Natural killer cell (primary cell): Measurements from ENCODE around the gene MAPK9. TPM values are rescaled to one million over a fixed set of nuclear protein-coding genes. Genes with fewer than 3 reads are reported as not detected.

ENCODE experiments used
- ATAC-seq, 3 donors: fragments of 150-1000 bp in 2 of 3; fragments of 200-7000 bp in 1 of 3; cut with Tn5 transposase; 1 replicate in 1 of 3; 2 replicates in 2 of 3; pipeline ENCODE4 v1.10.0; 2021; ENCODE audit warnings: mild to moderate bottlenecking in 2 of 3, moderate library complexity in 2 of 3
- DNase-seq, 2 donors: peaks; one replicate each; pipeline versions ENCODE4 v3.0.0 to v3.0.0-alpha.2; 2013 to 2021; ENCODE audit warnings: mixed read lengths in 1 of 2
- H3K27ac ChIP-seq: one replicate; pipeline ENCODE4 v1.5.1; 2013; ENCODE audit warnings: mild to moderate bottlenecking, low read length
- H3K27me3 ChIP-seq: one replicate; pipeline ENCODE4 v1.6.1; 2013; ENCODE audit warnings: low read length; ENCODE audit not compliant: control insufficient read depth, insufficient read depth
- H3K36me3 ChIP-seq: one replicate; pipeline ENCODE4 v1.6.1; 2013; ENCODE audit warnings: low read length; ENCODE audit not compliant: control insufficient read depth, insufficient read depth
- H3K4me1 ChIP-seq: one replicate; pipeline ENCODE4 v1.6.1; 2013; ENCODE audit warnings: low read length; ENCODE audit not compliant: control insufficient read depth, insufficient read depth
- H3K4me3 ChIP-seq: one replicate; pipeline ENCODE4 v1.5.1; 2013; ENCODE audit warnings: low read length
- H3K9me3 ChIP-seq: one replicate; pipeline ENCODE4 v1.6.1; 2013; ENCODE audit warnings: low read length; ENCODE audit not compliant: control insufficient read depth, insufficient read depth
- H3K27ac Mint-ChIP-seq, 2 donors: one replicate each; pipeline ENCODE4 v1.8.0; 2022; ENCODE audit warnings: mild to moderate bottlenecking in 2 of 2, mixed read lengths in 2 of 2, moderate library complexity in 1 of 2
- H3K27me3 Mint-ChIP-seq, 2 donors: one replicate each; pipeline ENCODE4 v1.8.0; 2022; ENCODE audit warnings: low read depth in 2 of 2, mixed read lengths in 2 of 2
- H3K36me3 Mint-ChIP-seq: one replicate; pipeline ENCODE4 v1.8.0; 2022; ENCODE audit warnings: mixed read lengths
- H3K4me1 Mint-ChIP-seq, 2 donors: one replicate each; pipeline ENCODE4 v1.8.0; 2022; ENCODE audit warnings: mixed read lengths in 2 of 2
- H3K4me3 Mint-ChIP-seq: one replicate; pipeline ENCODE4 v1.8.0; 2022; ENCODE audit warnings: mild to moderate bottlenecking, moderate library complexity, mixed read lengths
- H3K9me3 Mint-ChIP-seq, 2 donors: one replicate each; pipeline ENCODE4 v1.8.0; 2022; ENCODE audit warnings: mixed read lengths in 2 of 2
- WGBS: methylation state at CpG from one replicate; pipeline ENCODE4 v1.1.7; 2013; ENCODE audit warnings: missing lambda C conversion rate; ENCODE audit not compliant: insufficient coverage; 5-methylcytosine and 5-hydroxymethylcytosine counted together
- intact Hi-C: fragments of 100-400 bp; cut with micrococcal nuclease; formaldehyde crosslinking; loops from one replicate; pipeline ENCODE4 v1.14.2; 2022
- total RNA-seq, 4 donors: library from RNA; stranded (reverse); fragments of 120-200 nt in 1 of 4; gene quantifications; one replicate each; pipeline versions ENCODE4 v1.2.3 to v1.2.4, GENCODE V29; 2013 to 2022
- TF ChIP-seq, protein P1 (sequence below): fragments of 200-600 bp; IDR thresholded peaks from one replicate; pipeline ENCODE4 v1.8.0; 2022; ENCODE audit warnings: antibody characterized with exemption

The MAPK9 gene
- total RNA-seq, 3 donors from 2014 or later (not counting 1 experiment from before 2014, with no cell fraction given) = 34.1 to 48.5 (median 40.4) TPM

DNA sequence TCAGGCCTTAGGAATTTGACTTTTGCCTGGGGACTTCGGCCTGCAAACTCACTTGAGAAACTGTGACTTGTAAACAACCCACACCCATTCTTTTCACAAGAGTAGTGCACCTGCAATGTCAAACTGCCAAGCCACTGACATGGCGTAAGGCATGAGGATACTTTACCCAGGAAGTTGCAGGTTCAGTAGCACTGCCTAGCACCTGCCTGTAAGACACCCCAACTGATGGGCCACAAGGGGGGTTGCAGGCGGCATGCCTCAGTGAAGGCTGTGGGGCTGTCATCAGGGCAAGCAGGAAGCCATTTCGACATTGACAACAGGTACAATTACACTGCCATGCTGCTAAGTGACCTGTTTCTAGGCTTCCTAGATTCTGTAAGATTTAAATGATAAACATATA, 41.6 kb downstream of the MAPK9 start:
- H3K4me3 ChIP-seq = no peak overlapping the region

DNA sequence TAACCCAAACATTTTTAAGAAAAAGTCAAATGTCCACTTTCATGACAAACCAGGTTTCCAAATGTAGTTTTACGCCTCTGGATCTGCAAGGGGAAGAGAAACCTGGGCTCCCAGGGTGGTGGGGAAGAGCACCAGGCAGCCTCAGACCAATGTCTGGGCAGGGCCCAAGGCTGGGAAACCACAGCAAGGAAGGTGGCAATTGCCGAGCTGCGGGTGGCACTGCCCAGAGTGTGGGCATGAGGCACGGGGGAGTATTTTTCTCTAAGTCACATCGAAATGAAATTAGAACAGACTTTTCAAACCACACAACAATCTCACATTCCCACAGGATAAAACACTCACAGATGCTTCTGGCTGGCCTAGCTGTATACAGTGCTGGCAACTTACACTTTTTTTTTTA, 50.3 kb downstream of the MAPK9 start:
- no peak for DNase-seq

More for the DNA sequence above, 41.6 kb downstream of the MAPK9 start:
- WGBS = 100% methylated on average over 4 of the region's 4 CpGs
- Histone ChIP-seq H3K36me3 (peaks cover 28% of the 10 kb centered on the region), H3K9me3 (peaks cover 66% of the 10 kb centered on the region), H3K27me3 (no peaks in the 10 kb centered on the region), H3K4me1 (no peaks in the 10 kb centered on the region), H3K27ac (no peak overlapping the region)
- H3K36me3 Mint-ChIP-seq = peaks cover 39% of the 10 kb centered on the region
- peaks cover 0 to 5% of the 10 kb centered on the region in 2 donors for H3K4me1 Mint-ChIP-seq
- no peaks in the 10 kb centered on the region for H3K27me3 Mint-ChIP-seq
- peaks cover 6 to 11% of the 10 kb centered on the region in 2 donors for H3K9me3 Mint-ChIP-seq
- no peak overlapping the region for H3K27ac Mint-ChIP-seq
- H3K4me3 Mint-ChIP-seq = no peak overlapping the region
- ATAC-seq = no peak
- TF ChIP-seq, protein P1, sequence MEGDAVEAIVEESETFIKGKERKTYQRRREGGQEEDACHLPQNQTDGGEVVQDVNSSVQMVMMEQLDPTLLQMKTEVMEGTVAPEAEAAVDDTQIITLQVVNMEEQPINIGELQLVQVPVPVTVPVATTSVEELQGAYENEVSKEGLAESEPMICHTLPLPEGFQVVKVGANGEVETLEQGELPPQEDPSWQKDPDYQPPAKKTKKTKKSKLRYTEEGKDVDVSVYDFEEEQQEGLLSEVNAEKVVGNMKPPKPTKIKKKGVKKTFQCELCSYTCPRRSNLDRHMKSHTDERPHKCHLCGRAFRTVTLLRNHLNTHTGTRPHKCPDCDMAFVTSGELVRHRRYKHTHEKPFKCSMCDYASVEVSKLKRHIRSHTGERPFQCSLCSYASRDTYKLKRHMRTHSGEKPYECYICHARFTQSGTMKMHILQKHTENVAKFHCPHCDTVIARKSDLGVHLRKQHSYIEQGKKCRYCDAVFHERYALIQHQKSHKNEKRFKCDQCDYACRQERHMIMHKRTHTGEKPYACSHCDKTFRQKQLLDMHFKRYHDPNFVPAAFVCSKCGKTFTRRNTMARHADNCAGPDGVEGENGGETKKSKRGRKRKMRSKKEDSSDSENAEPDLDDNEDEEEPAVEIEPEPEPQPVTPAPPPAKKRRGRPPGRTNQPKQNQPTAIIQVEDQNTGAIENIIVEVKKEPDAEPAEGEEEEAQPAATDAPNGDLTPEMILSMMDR = no peak
- intact Hi-C loops = no loop called here
- no peak for DNase-seq

DNA sequence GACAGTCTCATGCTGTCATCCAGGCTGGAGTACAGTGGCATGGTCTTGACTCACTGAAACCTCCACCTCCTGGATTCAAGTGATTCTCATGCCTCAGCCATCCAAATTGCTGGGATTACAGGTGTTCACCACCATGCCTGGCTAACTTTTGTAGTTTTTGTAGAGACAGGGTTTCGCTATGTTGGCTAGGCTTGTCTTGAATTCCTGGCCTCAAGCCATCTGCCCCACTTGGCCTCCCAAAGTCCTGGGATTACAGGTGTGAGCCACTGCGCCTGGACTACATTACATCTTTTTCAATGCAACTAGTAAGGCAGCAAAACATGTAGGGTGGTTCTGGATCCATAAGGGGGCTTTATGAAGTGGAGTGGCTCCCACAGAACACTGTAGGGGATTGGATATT, 53.3 kb downstream of the MAPK9 start:
- H3K4me3 ChIP-seq = no peak overlapping the region
- Mint-ChIP-seq H3K36me3 (peaks cover 18% of the 10 kb centered on the region), H3K9me3 (no peaks in the 10 kb centered on the region), H3K4me3 (no peak overlapping the region), H3K27me3 (no peaks in the 10 kb centered on the region), H3K27ac (no peak overlapping the region), H3K4me1 (no peaks in the 10 kb centered on the region)
- no peaks in the 10 kb centered on the region for H3K9me3 ChIP-seq
- H3K4me1 ChIP-seq = no peaks in the 10 kb centered on the region
- H3K36me3 ChIP-seq = peaks cover 45% of the 10 kb centered on the region
- intact Hi-C loops = no loop called here
- DNase-seq (no peak), ATAC-seq (no peak)
- WGBS = 100% methylated on average over 1 of the region's 2 CpGs
- TF ChIP-seq, protein P1 = no peak
- H3K27me3 ChIP-seq = no peaks in the 10 kb centered on the region
- H3K27ac ChIP-seq = no peak overlapping the region

More for the DNA sequence above, 50.3 kb downstream of the MAPK9 start:
- H3K9me3 ChIP-seq = no peaks in the 10 kb centered on the region
- Mint-ChIP-seq H3K36me3 (peaks cover 17% of the 10 kb centered on the region), H3K4me3 (no peak overlapping the region), H3K27ac (no peak overlapping the region), H3K4me1 (no peaks in the 10 kb centered on the region), H3K27me3 (no peaks in the 10 kb centered on the region), H3K9me3 (no peaks in the 10 kb centered on the region)
- no peak overlapping the region for H3K27ac ChIP-seq
- H3K4me1 ChIP-seq = no peaks in the 10 kb centered on the region
- no peak for ATAC-seq
- TF ChIP-seq, protein P1 = no peak
- peaks cover 34% of the 10 kb centered on the region for H3K36me3 ChIP-seq
- no peak overlapping the region for H3K4me3 ChIP-seq
- intact Hi-C loops = no loop called here
- WGBS = 86% methylated on average over 5 of the region's 5 CpGs
- H3K27me3 ChIP-seq = no peaks in the 10 kb centered on the region

DNA sequence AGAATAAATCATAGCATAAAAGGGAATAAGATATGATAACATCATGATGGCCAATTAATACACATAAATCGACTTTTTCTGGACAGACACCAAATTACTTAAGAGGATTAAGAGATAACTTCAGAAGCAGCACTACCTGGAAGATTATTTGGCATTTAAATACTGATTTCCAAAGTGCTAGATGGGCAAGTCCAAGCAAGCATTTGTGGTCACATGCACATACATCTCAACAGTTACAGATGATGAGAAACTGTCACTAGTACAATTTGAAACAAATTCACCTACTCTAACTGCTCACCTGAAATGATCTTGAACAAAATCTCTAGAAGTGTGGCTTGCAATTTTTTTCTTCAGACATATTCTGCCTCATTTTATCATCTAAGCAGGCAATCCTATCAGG, 56.0 kb downstream of the MAPK9 start:
- H3K36me3 ChIP-seq = peaks cover 36% of the 10 kb centered on the region
- Mint-ChIP-seq H3K9me3 (no peaks in the 10 kb centered on the region), H3K4me3 (no peak overlapping the region), H3K27me3 (no peaks in the 10 kb centered on the region), H3K27ac (no peak overlapping the region), H3K36me3 (peaks cover 11% of the 10 kb centered on the region), H3K4me1 (no peaks in the 10 kb centered on the region)
- no CpG with 5 or more reads among the region's 1 CpG for WGBS
- ATAC-seq (no peak), DNase-seq (no peak)
- TF ChIP-seq, protein P1 = no peak
- no peaks in the 10 kb centered on the region for H3K4me1 ChIP-seq
- intact Hi-C loops = no loop called here
- no peaks in the 10 kb centered on the region for H3K9me3 ChIP-seq
- no peaks in the 10 kb centered on the region for H3K27me3 ChIP-seq
- H3K27ac ChIP-seq = no peak overlapping the region
- no peak overlapping the region for H3K4me3 ChIP-seq
